HCT116 (cell line): ENCODE data around the gene BICD2. TPM values are rescaled to one million over a fixed set of nuclear protein-coding genes. Genes with fewer than 3 reads are reported as not detected.

Source experiments
- ATAC-seq: fragments of 200-7000 bp; cut with Tn5 transposase; 2 replicates; pipeline ENCODE4 v1.9.1; 2020; ENCODE audit warnings: mild to moderate bottlenecking, moderate library complexity
- BruUV-seq: library from RNA; stranded (reverse); fragments of 400-500 nt; replicated peaks from 2 replicates; lab custom pipeline; 2021; lab: Mats Ljungman, UMichigan
- CTCF ChIA-PET: fragments of 300-600 bp; sonication (Branson Sonifier 250); formaldehyde crosslinking; loops from one replicate; lab custom pipeline; 2021; ENCODE audit warnings: antibody characterized with exemption; lab: Charles Lee
- POLR2A ChIA-PET: fragments of 300-600, 350-600 bp; sonication (Branson Sonifier 250); formaldehyde crosslinking; loops from one replicate; lab custom pipeline; 2021; ENCODE audit warnings: antibody characterized with exemption; lab: Charles Lee
- RAD21 ChIA-PET, 2 experiments: fragments of 300-600 bp; sonication (Branson Sonifier 250); formaldehyde crosslinking; loops; one replicate each; lab custom pipeline; 2023; ENCODE audit warnings: low total read pairs in 2 of 2; ENCODE audit not compliant: uncharacterized antibody in 2 of 2, unreplicated experiment in 2 of 2, low non-redundant PET in 1 of 2; lab: Charles Lee
- DNase-seq: peaks from one replicate; pipeline ENCODE4 v3.0.0-alpha.2; 2010; ENCODE audit warnings: low read depth, low spot score
- H2AFZ ChIP-seq: fragments of 200-600 bp; shearing (Covaris generic), sonication (generic); 2 replicates; pipeline ENCODE4 v1.6.1; 2017; ENCODE audit warnings: low read depth, mixed run types, mixed read lengths, antibody characterized with exemption, low read length; ENCODE audit not compliant: poor library complexity, severe bottlenecking
- H3K27ac ChIP-seq: 2 replicates; pipeline ENCODE4 v1.5.1; 2012; ENCODE audit warnings: low read depth, low read length
- H3K27me3 ChIP-seq: fragments of 200-600 bp; sonication (generic); 2 replicates; pipeline ENCODE4 v1.6.1; 2016; ENCODE audit warnings: mixed run types, low read length, mixed read lengths; ENCODE audit not compliant: insufficient read depth
- H3K36me3 ChIP-seq, 2 experiments: fragments of 200-500 bp in 1 of 2; fragments of 200-600 bp in 1 of 2; sonication (Bioruptor generic) in 1 of 2; sonication (generic) in 1 of 2; 2 replicates each; pipeline versions ENCODE4 v1.5.1 to v1.6.1; 2014 to 2016; ENCODE audit warnings: low read length in 2 of 2, inconsistent platforms in 1 of 2, mixed read lengths in 1 of 2, mixed run types in 1 of 2; ENCODE audit not compliant: insufficient read depth in 2 of 2, control insufficient read depth in 1 of 2
- H3K4me1 ChIP-seq, 2 experiments: fragments of 200-600 bp in 1 of 2; sonication (generic) in 1 of 2; 2 replicates each; pipeline versions ENCODE4 v1.5.1 to v1.6.1; 2012 to 2017; ENCODE audit warnings: low read length in 2 of 2, inconsistent platforms in 1 of 2, mild to moderate bottlenecking in 1 of 2, mixed read lengths in 1 of 2, mixed run types in 1 of 2, moderate library complexity in 1 of 2; ENCODE audit not compliant: insufficient read depth in 2 of 2, control insufficient read depth in 1 of 2
- H3K4me2 ChIP-seq: fragments of 200-600 bp; sonication (generic); 2 replicates; pipeline ENCODE4 v1.6.1; 2017; ENCODE audit warnings: mixed run types, low read length, mixed read lengths
- H3K4me3 ChIP-seq, 2 experiments: fragments of 200-600 bp in 1 of 2; sonication (generic) in 1 of 2; replicated peaks in 1 of 2; 2 replicates each; pipeline ENCODE4 v1.5.1; 2011 to 2016; ENCODE audit warnings: low read length in 2 of 2, control low read depth in 1 of 2, low read depth in 1 of 2, mild to moderate bottlenecking in 1 of 2, mixed read lengths in 1 of 2, mixed run types in 1 of 2
- H3K79me2 ChIP-seq: fragments of 200-600 bp; sonication (generic); 2 replicates; pipeline ENCODE4 v1.6.1; 2017; ENCODE audit warnings: mild to moderate bottlenecking, mixed run types, low read length, moderate library complexity, mixed read lengths; ENCODE audit not compliant: insufficient read depth
- H3K9ac ChIP-seq: fragments of 200-600 bp; sonication (generic); 2 replicates; pipeline ENCODE4 v1.6.1; 2016; ENCODE audit warnings: low read length, mixed read lengths
- H3K9me2 ChIP-seq: fragments of 200-600 bp; sonication (generic), shearing (Covaris generic); 2 replicates; pipeline ENCODE4 v1.6.1; 2017; ENCODE audit warnings: mixed run types, mild to moderate bottlenecking, moderate library complexity; ENCODE audit not compliant: insufficient read depth
- H3K9me3 ChIP-seq, 2 experiments: fragments of 200-500 bp in 1 of 2; fragments of 200-600 bp in 1 of 2; sonication (Bioruptor generic) in 1 of 2; sonication (generic) in 1 of 2; 2 replicates each; pipeline ENCODE4 v1.6.1; 2014 to 2017; ENCODE audit warnings: low read length in 2 of 2, mixed read lengths in 2 of 2, inconsistent platforms in 1 of 2, low read depth in 1 of 2, mild to moderate bottlenecking in 1 of 2, mixed run types in 1 of 2, moderate library complexity in 1 of 2; ENCODE audit not compliant: control insufficient read depth in 1 of 2, insufficient read depth in 1 of 2
- H4K20me1 ChIP-seq: fragments of 200-600 bp; sonication (generic), shearing (Covaris generic); 2 replicates; pipeline ENCODE4 v1.6.1; 2017; ENCODE audit warnings: mixed run types, mild to moderate bottlenecking, moderate library complexity; ENCODE audit not compliant: insufficient read depth
- CEBPB ChIP-seq: IDR thresholded peaks from 2 replicates; pipeline ENCODE4 v1.6.1; 2012; ENCODE audit warnings: low read depth
- EGR1 ChIP-seq: IDR thresholded peaks from 2 replicates; pipeline ENCODE4 v1.6.1; 2012; ENCODE audit warnings: low read depth
- EZH2 ChIP-seq: fragments of 200-600 bp; sonication (generic); IDR thresholded peaks from 2 replicates; pipeline ENCODE4 v1.6.1; 2017; ENCODE audit warnings: antibody characterized with exemption, mixed run types
- EZH2phosphoT487 ChIP-seq: fragments of 200-600 bp; IDR thresholded peaks from 2 replicates; pipeline ENCODE4 v1.6.1; 2018; ENCODE audit warnings: antibody characterized with exemption, borderline replicate concordance
- FOSL1 ChIP-seq: IDR thresholded peaks from 2 replicates; pipeline ENCODE4 v1.6.1; 2012; ENCODE audit warnings: low read depth
- JUND ChIP-seq: IDR thresholded peaks from 2 replicates; pipeline ENCODE4 v1.6.1; 2012
- MAX ChIP-seq: IDR thresholded peaks from 2 replicates; pipeline ENCODE4 v1.6.1; 2012
- POLR2AphosphoS5 ChIP-seq: IDR thresholded peaks from 2 replicates; pipeline ENCODE4 v1.6.1; 2011; ENCODE audit warnings: mild to moderate bottlenecking, low read depth, low read length, moderate library complexity
- RAD21 ChIP-seq: IDR thresholded peaks from 2 replicates; pipeline ENCODE4 v1.6.1; 2012; ENCODE audit warnings: low read depth, mild to moderate bottlenecking
- SIN3A ChIP-seq: IDR thresholded peaks from 2 replicates; pipeline ENCODE4 v1.6.1; 2012; ENCODE audit warnings: low read depth
- YY1 ChIP-seq: IDR thresholded peaks from 2 replicates; pipeline ENCODE4 v1.6.1; 2011; ENCODE audit warnings: low read length, low read depth, moderate library complexity, mild to moderate bottlenecking; ENCODE audit not compliant: insufficient replicate concordance; ENCODE audit errors: extremely low read depth
- ZFX ChIP-seq: fragments of 450-650 bp; IDR thresholded peaks from 2 replicates; pipeline ENCODE4 v1.6.1; 2017
- ZNF274 ChIP-seq: fragments of 200-500 bp; sonication (Bioruptor generic); IDR thresholded peaks from 2 replicates; pipeline ENCODE4 v1.6.1; 2014; ENCODE audit warnings: mild to moderate bottlenecking, low read depth, low read length, inconsistent platforms
- intact Hi-C: fragments of 100-400 bp; cut with micrococcal nuclease; formaldehyde crosslinking; loops from 2 replicates; pipeline ENCODE4 v1.10.0; 2022
- total RNA-seq: library from RNA; stranded (reverse); gene quantifications from one replicate; pipeline ENCODE4 v1.2.1, GENCODE V29; 2021; ENCODE audit not compliant: unreplicated experiment
- TF ChIP-seq, protein P1 (sequence below), 3 experiments: fragments of 200-600 bp in 1 of 3; sonication (generic) in 1 of 3; IDR thresholded peaks in 2 of 3; conservative IDR thresholded peaks in 1 of 3; 2 replicates each; pipeline ENCODE4 v1.5.1; 2012 to 2017; ENCODE audit warnings: low read depth in 2 of 3, low read length in 2 of 3, antibody characterized with exemption in 1 of 3, borderline replicate concordance in 1 of 3, control low read depth in 1 of 3, mild to moderate bottlenecking in 1 of 3, mixed read lengths in 1 of 3, mixed run types in 1 of 3, moderate library complexity in 1 of 3; ENCODE audit not compliant: insufficient read depth in 1 of 3
- TF ChIP-seq, protein P2 (sequence below): IDR thresholded peaks from 2 replicates; pipeline ENCODE4 v1.6.1; 2011; ENCODE audit warnings: mild to moderate bottlenecking, low read length, moderate library complexity; ENCODE audit not compliant: insufficient replicate concordance; ENCODE audit errors: extremely low read depth

BICD2 gene
- total RNA-seq, 1 experiment from 2014 or later, result 23.4 TPM

DNA sequence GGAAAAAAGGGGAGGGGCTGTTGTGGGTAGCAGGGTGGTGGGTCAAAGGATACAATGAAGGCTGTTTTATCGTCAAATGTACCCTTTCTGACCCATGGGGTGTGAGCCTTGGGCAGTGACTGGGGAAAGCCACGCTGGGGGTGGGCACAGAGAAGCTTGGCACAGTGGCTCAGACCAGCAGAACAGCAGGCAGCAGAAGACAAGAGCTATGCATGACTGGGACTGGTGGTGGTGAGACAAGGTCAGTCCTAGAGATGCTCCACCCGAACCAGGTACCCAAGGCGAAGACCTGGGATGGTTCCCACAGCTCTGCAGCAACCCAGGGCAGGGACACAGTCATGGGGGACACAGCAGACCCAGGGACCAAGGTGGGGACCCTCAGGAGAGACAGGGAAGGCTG, 38.3 kb downstream of the BICD2 start:
- no peak overlapping the region for H3K27ac ChIP-seq
- CTCF ChIA-PET, result no interaction called here

More for the DNA sequence above, 38.3 kb downstream of the BICD2 start:
- no peak for TF ChIP-seq CEBPB
- no peak for TF ChIP-seq POLR2AphosphoS5
- no peak for TF ChIP-seq SIN3A
- no peak for TF ChIP-seq ZNF274
- TF ChIP-seq JUND, result no peak
- no peak for TF ChIP-seq RAD21
- TF ChIP-seq FOSL1, result no peak
- TF ChIP-seq EGR1, result no peak
- TF ChIP-seq ZFX, result no peak
- TF ChIP-seq, protein P1, sequence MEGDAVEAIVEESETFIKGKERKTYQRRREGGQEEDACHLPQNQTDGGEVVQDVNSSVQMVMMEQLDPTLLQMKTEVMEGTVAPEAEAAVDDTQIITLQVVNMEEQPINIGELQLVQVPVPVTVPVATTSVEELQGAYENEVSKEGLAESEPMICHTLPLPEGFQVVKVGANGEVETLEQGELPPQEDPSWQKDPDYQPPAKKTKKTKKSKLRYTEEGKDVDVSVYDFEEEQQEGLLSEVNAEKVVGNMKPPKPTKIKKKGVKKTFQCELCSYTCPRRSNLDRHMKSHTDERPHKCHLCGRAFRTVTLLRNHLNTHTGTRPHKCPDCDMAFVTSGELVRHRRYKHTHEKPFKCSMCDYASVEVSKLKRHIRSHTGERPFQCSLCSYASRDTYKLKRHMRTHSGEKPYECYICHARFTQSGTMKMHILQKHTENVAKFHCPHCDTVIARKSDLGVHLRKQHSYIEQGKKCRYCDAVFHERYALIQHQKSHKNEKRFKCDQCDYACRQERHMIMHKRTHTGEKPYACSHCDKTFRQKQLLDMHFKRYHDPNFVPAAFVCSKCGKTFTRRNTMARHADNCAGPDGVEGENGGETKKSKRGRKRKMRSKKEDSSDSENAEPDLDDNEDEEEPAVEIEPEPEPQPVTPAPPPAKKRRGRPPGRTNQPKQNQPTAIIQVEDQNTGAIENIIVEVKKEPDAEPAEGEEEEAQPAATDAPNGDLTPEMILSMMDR (IDR thresholded peaks at IDR 0.05 in 2 of 3, conservative IDR thresholded peaks at IDR 0.05 in 1 of 3; ENCODE audit: borderline replicate concordance in 1 of 3, insufficient read depth in 1 of 3, low read depth in 2 of 3, low read length in 2 of 3), result no peak
- TF ChIP-seq EZH2phosphoT487, result no peak
- no peak for TF ChIP-seq YY1
- TF ChIP-seq, protein P2, sequence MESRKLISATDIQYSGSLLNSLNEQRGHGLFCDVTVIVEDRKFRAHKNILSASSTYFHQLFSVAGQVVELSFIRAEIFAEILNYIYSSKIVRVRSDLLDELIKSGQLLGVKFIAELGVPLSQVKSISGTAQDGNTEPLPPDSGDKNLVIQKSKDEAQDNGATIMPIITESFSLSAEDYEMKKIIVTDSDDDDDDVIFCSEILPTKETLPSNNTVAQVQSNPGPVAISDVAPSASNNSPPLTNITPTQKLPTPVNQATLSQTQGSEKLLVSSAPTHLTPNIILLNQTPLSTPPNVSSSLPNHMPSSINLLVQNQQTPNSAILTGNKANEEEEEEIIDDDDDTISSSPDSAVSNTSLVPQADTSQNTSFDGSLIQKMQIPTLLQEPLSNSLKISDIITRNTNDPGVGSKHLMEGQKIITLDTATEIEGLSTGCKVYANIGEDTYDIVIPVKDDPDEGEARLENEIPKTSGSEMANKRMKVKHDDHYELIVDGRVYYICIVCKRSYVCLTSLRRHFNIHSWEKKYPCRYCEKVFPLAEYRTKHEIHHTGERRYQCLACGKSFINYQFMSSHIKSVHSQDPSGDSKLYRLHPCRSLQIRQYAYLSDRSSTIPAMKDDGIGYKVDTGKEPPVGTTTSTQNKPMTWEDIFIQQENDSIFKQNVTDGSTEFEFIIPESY, result no peak
- TF ChIP-seq EZH2, result no peak
- no peak for TF ChIP-seq MAX
- Histone ChIP-seq H3K36me3 (peaks cover 3 to 12% of the 10 kb centered on the region in 2 experiments; a peak in 2 of 4 replicates), H2AFZ (no peak overlapping the region), H3K27me3 (no peaks in the 10 kb centered on the region), H3K79me2 (peaks cover 55% of the 10 kb centered on the region), H3K4me3 (no peak overlapping the region), H3K9me2 (no peaks in the 10 kb centered on the region), H3K9ac (no peak overlapping the region), H3K4me1 (no peaks in the 10 kb centered on the region), H3K9me3 (no peaks in the 10 kb centered on the region), H3K4me2 (no peak overlapping the region), H4K20me1 (0 out of 2 replicates have a peak, but pooled peaks cover 3% of the 10 kb centered on the region)
- POLR2A ChIA-PET, result no interaction called here
- RAD21 ChIA-PET, result no interaction called here
- intact Hi-C loops, result no loop called here
- ATAC-seq, result no peak
- no TSS peak for BruUV-seq
- no peak for DNase-seq
